Measurements from ENCODE around the gene ZBTB7A.

ZBTB7A gene

GRCh38 chr19:4033028-4033956, 33.4 kb downstream of the ZBTB7A start:
- no peak for DNase-seq

GRCh38 chr19:4032436-4032835, 34.3 kb downstream of the ZBTB7A start:
- no peak for DNase-seq

GRCh38 chr19:4031420-4031819, 35.3 kb downstream of the ZBTB7A start:
- DNase-seq: no peak

- DNase-seq: no peak
Measured at GRCh38 chr19:4030981-4031380, 35.7 kb downstream of the ZBTB7A start.

- DNase-seq: no peak
Measured at GRCh38 chr19:4030552-4030951, 36.1 kb downstream of the ZBTB7A start.

GRCh38 chr19:4029247-4029614, 37.5 kb downstream of the ZBTB7A start:
- DNase-seq: no peak

GRCh38 chr19:4028334-4029246, 38.1 kb downstream of the ZBTB7A start:
- no peak for DNase-seq

GRCh38 chr19:4027146-4027545, 39.6 kb downstream of the ZBTB7A start:
- no peak for DNase-seq

- no peak for DNase-seq
Measured at GRCh38 chr19:4025317-4025716, 41.4 kb downstream of the ZBTB7A start.

- DNase-seq: no peak
Measured at GRCh38 chr19:4023600-4024398, 42.9 kb downstream of the ZBTB7A start.

GRCh38 chr19:4019578-4019977, 47.1 kb downstream of the ZBTB7A start:
- DNase-seq: no peak

- no peak for DNase-seq
Measured at GRCh38 chr19:4018775-4019504, 47.8 kb downstream of the ZBTB7A start.

GRCh38 chr19:4018140-4018613, 48.5 kb downstream of the ZBTB7A start:
- no peak for DNase-seq

GRCh38 chr19:4016903-4017638, 49.6 kb downstream of the ZBTB7A start:
- DNase-seq: no peak

- DNase-seq: no peak
Measured at GRCh38 chr19:4016486-4016885, 50.2 kb downstream of the ZBTB7A start.

- no peak for DNase-seq
Measured at GRCh38 chr19:4015705-4016402, 50.8 kb downstream of the ZBTB7A start.

- DNase-seq: peak; percentile 16
Measured at GRCh38 chr19:4014541-4015491, 51.9 kb downstream of the ZBTB7A start.

GRCh38 chr19:4013886-4014540, 52.7 kb downstream of the ZBTB7A start:
- no peak for DNase-seq

All from CD4-positive, alpha-beta T cell treated with Interferon gamma for 1 hour (primary cell).